Loucy (cell line): ENCODE measurements around the gene NSFL1C.
"Not testable (repeated sequence)": the region's sequence is repeated elsewhere in the genome, so short reads cannot be mapped to it uniquely, and the experiment has no call there.

ENCODE experiments used
- H2AFZ ChIP-seq: fragments of 200-600 bp; sonication (generic); 2 replicates; pipeline ENCODE4 v1.6.0; 2016; ENCODE audit warnings: antibody characterized with exemption, mild to moderate bottlenecking, low read length, moderate library complexity
- H3F3A ChIP-seq: fragments of 200-600 bp; 2 replicates; pipeline ENCODE4 v1.6.0; 2016; ENCODE audit warnings: antibody characterized with exemption, low read depth, mild to moderate bottlenecking
- H3K27me3 ChIP-seq: fragments of 200-600 bp; sonication (generic); 2 replicates; pipeline ENCODE4 v1.6.1; 2014; ENCODE audit warnings: low read length, mild to moderate bottlenecking; ENCODE audit not compliant: insufficient read depth, poor library complexity, severe bottlenecking
- H3K36me3 ChIP-seq: fragments of 200-600 bp; sonication (generic); 2 replicates; pipeline ENCODE4 v1.6.1; 2016; ENCODE audit warnings: low read length; ENCODE audit not compliant: insufficient read depth
- H3K4me1 ChIP-seq: fragments of 200-600 bp; sonication (generic); 2 replicates; pipeline ENCODE4 v1.5.1; 2014; ENCODE audit warnings: low read length, mild to moderate bottlenecking; ENCODE audit not compliant: insufficient read depth, poor library complexity, severe bottlenecking
- H3K4me2 ChIP-seq: fragments of 200-600 bp; sonication (generic); 2 replicates; pipeline ENCODE4 v1.6.0; 2014; ENCODE audit warnings: antibody characterized with exemption, low read length, low read depth, mild to moderate bottlenecking; ENCODE audit not compliant: poor library complexity, severe bottlenecking
- H3K4me3 ChIP-seq: fragments of 200-600 bp; sonication (generic); 2 replicates; pipeline ENCODE4 v1.5.1; 2014; ENCODE audit warnings: low read length, mild to moderate bottlenecking, mixed read lengths; ENCODE audit not compliant: poor library complexity, severe bottlenecking
- H3K79me2 ChIP-seq: fragments of 200-600 bp; sonication (generic); 2 replicates; pipeline ENCODE4 v1.6.1; 2014; ENCODE audit warnings: low read length; ENCODE audit not compliant: insufficient read depth
- H3K9ac ChIP-seq: fragments of 200-600 bp; sonication (generic); 2 replicates; pipeline ENCODE4 v1.6.0; 2014; ENCODE audit warnings: mild to moderate bottlenecking, low read depth, low read length, moderate library complexity; ENCODE audit not compliant: poor library complexity, severe bottlenecking
- H3K9me2 ChIP-seq: fragments of 200-600 bp; sonication (generic); replicated peaks from 2 replicates; pipeline ENCODE4 v1.6.1; 2016; ENCODE audit warnings: low read depth, low read length, mixed read lengths
- H3K9me3 ChIP-seq: fragments of 200-600 bp; sonication (generic); 2 replicates; pipeline ENCODE4 v1.6.1; 2014; ENCODE audit warnings: mild to moderate bottlenecking, antibody characterized with exemption, low read length, low read depth; ENCODE audit not compliant: insufficient read depth
- H4K20me1 ChIP-seq: fragments of 200-600 bp; sonication (generic); 2 replicates; pipeline ENCODE4 v1.6.0; 2014; ENCODE audit warnings: antibody characterized with exemption, low read length, mild to moderate bottlenecking; ENCODE audit not compliant: insufficient read depth, poor library complexity, severe bottlenecking
- EZH2phosphoT487 ChIP-seq: fragments of 200-600 bp; IDR thresholded peaks from 2 replicates; pipeline ENCODE4 v1.6.1; 2018; ENCODE audit warnings: antibody characterized with exemption, mild to moderate bottlenecking, moderate library complexity, borderline replicate concordance
- TF ChIP-seq, protein P1 (sequence below): fragments of 200-600 bp; sonication (generic); conservative IDR thresholded peaks from 2 replicates; pipeline ENCODE4 v1.5.1; 2014; ENCODE audit warnings: mild to moderate bottlenecking, antibody characterized with exemption, low read length

NSFL1C gene

DNA sequence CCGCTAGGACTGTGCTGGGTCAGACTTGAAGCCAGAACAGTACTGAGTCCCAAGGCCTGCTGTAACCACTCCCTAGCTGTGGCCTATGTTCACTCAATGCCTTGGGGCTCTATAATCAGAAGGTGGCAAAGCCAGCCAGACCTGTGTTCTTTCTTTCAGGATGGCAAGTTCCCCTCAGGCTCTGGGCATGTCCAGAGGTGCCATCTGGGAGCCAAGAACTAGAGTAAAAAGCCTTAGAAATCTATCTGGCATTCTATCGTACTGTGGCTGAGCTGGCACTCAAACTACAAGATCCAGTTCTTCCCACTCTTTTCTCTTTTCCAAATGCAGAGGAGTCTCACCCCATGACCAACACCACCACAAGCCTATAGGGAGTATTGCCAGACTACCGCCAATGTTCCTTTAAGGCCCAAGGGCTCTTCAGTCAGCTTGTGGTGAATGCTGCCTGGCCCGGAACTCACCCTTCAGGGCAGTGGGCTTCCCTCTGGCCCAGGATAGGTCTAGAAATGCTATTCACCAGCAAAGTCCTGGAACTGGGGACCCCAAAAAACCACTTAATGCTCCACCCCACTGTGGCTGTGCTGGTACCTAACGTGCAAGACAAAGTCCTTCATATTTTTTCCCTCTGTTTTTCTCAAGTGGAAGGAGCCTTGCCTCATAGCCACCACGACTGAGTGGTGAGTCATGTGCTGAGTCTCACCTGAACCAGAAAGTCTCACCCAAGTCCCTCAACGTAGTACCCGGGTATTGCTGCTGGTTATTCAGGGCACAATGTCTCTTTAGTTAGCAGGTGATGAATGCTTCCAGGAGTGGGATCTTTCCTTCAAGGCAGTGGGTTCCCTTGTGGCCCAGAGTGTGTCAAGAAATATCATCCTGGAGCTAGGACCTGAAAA, 33.1 kb upstream of the NSFL1C start:
- H4K20me1 ChIP-seq, result no peaks in the 10 kb centered on the region
- H3K36me3 ChIP-seq, result no peaks in the 10 kb centered on the region
- H2AFZ ChIP-seq, result no peak overlapping the region
- H3K9ac ChIP-seq, result no peak overlapping the region
- H3K9me3 ChIP-seq, result peaks cover 5% of the 10 kb centered on the region; the same call in 1 of the 2 replicates
- no peak overlapping the region for H3K4me2 ChIP-seq
- no peak overlapping the region for H3K4me3 ChIP-seq
- H3K4me1 ChIP-seq, result peaks cover 2% of the 10 kb centered on the region
- TF ChIP-seq, protein P1, sequence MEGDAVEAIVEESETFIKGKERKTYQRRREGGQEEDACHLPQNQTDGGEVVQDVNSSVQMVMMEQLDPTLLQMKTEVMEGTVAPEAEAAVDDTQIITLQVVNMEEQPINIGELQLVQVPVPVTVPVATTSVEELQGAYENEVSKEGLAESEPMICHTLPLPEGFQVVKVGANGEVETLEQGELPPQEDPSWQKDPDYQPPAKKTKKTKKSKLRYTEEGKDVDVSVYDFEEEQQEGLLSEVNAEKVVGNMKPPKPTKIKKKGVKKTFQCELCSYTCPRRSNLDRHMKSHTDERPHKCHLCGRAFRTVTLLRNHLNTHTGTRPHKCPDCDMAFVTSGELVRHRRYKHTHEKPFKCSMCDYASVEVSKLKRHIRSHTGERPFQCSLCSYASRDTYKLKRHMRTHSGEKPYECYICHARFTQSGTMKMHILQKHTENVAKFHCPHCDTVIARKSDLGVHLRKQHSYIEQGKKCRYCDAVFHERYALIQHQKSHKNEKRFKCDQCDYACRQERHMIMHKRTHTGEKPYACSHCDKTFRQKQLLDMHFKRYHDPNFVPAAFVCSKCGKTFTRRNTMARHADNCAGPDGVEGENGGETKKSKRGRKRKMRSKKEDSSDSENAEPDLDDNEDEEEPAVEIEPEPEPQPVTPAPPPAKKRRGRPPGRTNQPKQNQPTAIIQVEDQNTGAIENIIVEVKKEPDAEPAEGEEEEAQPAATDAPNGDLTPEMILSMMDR, result no peak
- no peak for TF ChIP-seq EZH2phosphoT487
- H3F3A ChIP-seq, result no peaks in the 10 kb centered on the region
- no peaks in the 10 kb centered on the region for H3K9me2 ChIP-seq
- H3K27me3 ChIP-seq, result peaks cover 13% of the 10 kb centered on the region
- H3K79me2 ChIP-seq, result no peaks in the 10 kb centered on the region

DNA sequence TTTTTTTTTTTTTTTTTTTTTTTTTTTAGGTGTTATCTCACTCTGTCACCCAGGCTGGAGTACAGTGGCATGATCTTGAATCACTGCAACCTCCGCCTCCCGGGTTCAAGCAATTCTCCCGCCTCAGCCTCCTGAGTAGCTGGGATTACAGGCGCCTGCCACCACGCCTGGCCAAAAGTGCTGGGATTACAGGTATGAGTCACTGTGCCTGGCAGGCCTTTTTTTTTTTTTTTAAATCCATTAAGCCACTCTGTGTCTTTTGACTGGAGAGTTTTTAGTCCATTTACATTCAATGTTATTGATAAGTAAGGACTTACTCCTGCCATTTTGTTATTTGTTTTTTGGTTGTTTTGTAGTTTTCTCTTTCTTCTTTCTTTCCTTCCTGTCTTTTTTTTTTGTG, 30.7 kb upstream of the NSFL1C start:
- H3K9ac ChIP-seq, H4K20me1 ChIP-seq, H3K4me2 ChIP-seq, H3K9me3 ChIP-seq, H2AFZ ChIP-seq, H3K9me2 ChIP-seq, H3K79me2 ChIP-seq, H3K4me3 ChIP-seq, H3K36me3 ChIP-seq, H3F3A ChIP-seq: not testable (repeated sequence)
- Histone ChIP-seq H3K27me3 (peaks cover 13% of the 10 kb centered on the region), H3K4me1 (peaks cover 22% of the 10 kb centered on the region)

DNA sequence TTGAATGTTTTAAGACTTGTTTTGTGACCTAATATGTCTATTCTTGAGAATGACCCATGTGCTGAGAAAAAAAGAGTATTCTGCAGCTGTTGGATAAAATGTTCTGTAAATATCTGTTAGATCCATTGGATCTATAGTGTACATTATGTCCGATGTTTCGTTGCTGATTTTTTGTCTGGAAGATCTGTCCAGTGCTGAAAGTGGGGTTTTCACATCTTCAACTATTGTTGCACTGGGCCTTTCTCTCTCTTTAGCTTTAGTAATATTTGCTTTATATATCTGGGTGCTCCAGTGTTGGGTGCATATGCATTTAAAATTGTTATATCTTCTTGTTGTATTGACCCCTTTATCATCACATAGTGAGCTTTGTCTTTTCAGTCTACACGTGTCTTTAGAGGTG, 30.3 kb upstream of the NSFL1C start:
- TF ChIP-seq, protein P1, result no peak
- no peak for TF ChIP-seq EZH2phosphoT487
- H3K4me1 ChIP-seq, result peaks cover 26% of the 10 kb centered on the region
- H3K4me2 ChIP-seq, result no peak overlapping the region
- peaks cover 1% of the 10 kb centered on the region; the same call in 1 of the 2 replicates for H3K9me3 ChIP-seq
- no peak overlapping the region for H2AFZ ChIP-seq
- H3K9ac ChIP-seq, result no peak overlapping the region
- no peaks in the 10 kb centered on the region for H3K9me2 ChIP-seq
- H4K20me1 ChIP-seq, result no peaks in the 10 kb centered on the region
- no peak overlapping the region for H3K4me3 ChIP-seq
- H3K27me3 ChIP-seq, result peaks cover 13% of the 10 kb centered on the region
- H3K79me2 ChIP-seq, result no peaks in the 10 kb centered on the region
- H3F3A ChIP-seq, result no peaks in the 10 kb centered on the region
- no peaks in the 10 kb centered on the region for H3K36me3 ChIP-seq

DNA sequence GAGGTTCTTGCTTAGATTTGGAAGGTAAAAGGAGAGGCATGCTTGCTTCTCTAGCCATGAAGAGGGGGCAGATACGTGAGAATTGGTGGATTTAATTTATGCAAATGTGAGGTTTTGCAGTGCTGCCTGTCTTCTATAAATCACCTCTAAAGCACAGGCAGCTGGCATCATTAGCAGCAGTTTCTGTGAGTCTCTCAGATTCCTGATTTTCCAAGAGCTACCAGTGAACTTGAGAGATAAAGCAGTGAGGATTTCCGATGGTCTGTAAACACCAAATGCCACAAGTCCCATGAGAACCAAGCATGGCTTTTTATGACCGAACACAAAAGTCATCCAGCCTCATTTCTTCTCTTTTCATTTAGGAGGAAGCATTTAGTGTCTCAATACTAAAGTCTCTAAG, 27.8 kb upstream of the NSFL1C start:
- H2AFZ ChIP-seq, result no peak overlapping the region
- H3F3A ChIP-seq, result no peaks in the 10 kb centered on the region
- no peak overlapping the region for H3K9ac ChIP-seq
- no peaks in the 10 kb centered on the region for H4K20me1 ChIP-seq
- peak overlapping the region; percentile 16 for H3K4me2 ChIP-seq
- H3K9me3 ChIP-seq, result no peaks in the 10 kb centered on the region
- no peak overlapping the region for H3K4me3 ChIP-seq
- no peaks in the 10 kb centered on the region for H3K27me3 ChIP-seq
- no peaks in the 10 kb centered on the region for H3K36me3 ChIP-seq
- no peak for TF ChIP-seq EZH2phosphoT487
- TF ChIP-seq, protein P1, result no peak
- H3K4me1 ChIP-seq, result peaks cover 37% of the 10 kb centered on the region
- no peaks in the 10 kb centered on the region for H3K9me2 ChIP-seq
- no peaks in the 10 kb centered on the region for H3K79me2 ChIP-seq
